ENCODE measurements around the gene SRP72.

Gene SRP72

DNA sequence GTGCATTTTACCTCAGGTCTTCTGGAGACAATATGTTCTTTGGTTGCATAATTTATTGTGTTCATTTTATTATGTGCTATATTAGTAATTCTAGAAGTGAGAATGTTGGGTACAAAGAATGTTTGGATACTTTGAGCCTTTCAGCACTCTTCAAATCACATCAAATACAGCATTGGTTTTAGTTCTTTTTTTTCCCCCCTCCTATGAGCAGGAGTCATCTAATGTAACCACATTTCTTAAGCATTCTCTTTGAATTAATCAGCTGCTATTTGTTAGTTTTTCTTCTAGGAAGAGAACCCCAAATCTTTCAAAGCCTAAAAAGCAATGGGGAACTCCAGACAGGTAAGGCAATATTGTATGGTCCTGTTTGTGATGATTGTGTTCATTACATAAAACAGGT lies 84.9 kb downstream of the SRP72 start:
- no peak for DNase-seq
